NCI-H1694 (cell line): ENCODE data around the gene TEX10.
"Not testable (repeated sequence)": the region's sequence is repeated elsewhere in the genome, so short reads cannot be mapped to it uniquely, and the experiment has no call there.

ENCODE experiments used
- DNase-seq: peaks from one replicate; lab custom pipeline; 2025; lab: John Stamatoyannopoulos, UW

TEX10 gene

DNA sequence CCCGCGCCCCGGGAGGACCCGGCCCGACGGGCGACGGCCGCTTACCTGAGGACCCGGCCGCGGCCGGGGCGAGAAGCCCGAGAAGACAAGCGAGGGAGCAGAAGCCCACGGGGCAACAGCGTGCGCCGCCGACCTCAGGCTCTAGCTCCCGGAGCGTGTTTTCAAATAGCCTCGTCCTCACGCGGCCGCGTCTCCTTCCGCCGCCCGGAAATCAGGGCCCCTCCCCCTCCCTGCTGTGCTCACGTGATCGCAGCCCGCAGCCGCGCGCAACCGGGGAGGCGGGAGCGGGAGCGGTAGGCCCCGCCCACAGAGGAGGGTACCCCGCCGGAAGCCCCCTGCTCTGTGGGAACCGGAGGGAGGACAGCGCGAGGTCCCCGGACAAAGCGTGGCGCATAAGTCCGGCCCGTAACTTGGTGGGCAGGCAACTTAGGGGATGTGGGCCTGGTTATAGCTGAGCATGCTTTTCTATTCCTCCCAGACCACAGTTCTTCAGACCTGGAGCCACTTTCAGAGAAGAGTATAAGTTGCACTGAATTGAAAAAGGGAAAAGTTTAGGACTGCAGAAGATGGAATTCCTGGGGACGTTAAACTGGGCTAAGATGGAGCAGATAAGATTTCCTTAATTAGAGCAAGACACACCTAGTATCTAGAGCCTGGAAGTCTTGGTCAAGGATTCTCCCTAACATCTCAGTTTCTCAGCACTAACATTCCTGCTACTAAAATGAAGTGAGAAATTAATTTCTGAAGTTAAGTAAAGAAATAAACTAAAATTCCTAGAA lies at the start of gene TEX10:
Gene TEX10, minus strand, starts transcription at position 216 of the 779 bp plus-strand sequence. CDS start 3,579 bp downstream, outside the sequence.
- DNase-seq, result peak; percentile 32

DNA sequence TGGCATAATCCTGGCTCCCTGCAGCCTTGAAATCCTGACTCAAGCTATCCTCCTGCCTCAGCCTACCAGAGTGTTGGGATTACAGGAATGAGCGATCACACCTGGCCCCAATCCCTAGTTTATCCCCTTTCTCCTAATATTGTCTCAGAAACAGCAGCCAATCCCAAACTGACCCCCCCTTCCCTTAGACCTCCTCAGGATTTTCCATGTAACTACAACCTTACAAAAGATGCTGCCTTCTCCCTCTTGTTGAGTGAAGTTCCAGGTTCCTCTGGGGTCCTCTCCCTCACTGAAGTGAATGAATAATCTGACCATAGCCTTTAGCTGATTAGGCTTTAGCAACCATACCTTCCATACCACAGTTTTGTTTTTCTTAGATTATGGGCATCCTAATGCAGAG lies 48.3 kb upstream of the TEX10 start:
- DNase-seq, result no peak

DNA sequence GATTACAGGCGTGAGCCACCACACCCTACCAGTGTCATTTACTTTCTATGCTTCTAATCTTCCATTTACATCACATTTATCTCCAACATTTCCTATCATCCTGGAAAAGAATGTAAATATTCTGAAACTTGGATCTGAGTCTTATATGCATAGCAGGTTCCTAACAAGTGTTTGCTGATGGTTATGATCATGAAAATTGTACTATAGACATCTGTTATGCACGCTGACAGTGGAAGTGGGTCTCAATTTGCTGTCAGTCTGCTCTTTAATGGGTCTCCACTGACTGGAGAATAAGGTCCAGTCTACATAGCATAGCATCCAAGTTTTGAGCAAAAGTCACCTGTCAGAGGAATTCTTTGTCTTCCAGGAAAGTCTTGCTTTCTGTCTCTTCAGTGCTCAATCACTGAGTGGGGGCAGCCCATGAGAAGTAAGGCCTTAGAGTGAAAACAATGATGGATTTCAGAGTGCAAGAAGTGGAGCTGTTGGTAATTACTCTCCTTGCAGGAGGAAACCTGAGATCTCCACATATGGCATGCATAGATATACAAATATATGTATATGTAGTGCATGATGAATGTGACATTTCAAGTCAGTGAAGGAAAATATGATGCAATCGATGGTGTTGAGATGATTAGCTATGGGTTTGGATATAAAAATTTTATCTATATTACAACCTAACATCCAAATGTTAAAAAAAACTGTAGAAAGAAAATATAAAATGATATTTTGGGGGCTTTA lies 45.0 kb upstream of the TEX10 start:
- no peak for DNase-seq

DNA sequence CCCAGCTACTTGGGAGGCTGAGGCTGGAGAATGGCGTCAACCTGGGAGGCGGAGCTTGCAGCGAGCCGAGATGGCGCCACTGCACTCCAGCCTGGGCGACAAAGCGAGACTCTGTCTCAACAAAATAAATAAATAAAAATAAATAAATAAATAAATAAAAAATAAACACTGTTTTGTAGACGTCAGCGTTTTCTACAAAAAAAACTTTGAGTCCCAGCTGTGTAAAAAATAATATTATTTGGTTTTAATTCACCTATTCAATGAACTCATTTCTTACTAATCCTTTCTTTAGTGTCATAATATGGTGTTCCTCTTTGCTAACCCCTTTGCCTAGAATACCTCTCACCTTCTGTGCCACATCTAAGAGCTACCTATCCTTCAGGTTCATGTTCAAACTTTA lies 44.0 kb upstream of the TEX10 start:
- DNase-seq, result no peak

DNA sequence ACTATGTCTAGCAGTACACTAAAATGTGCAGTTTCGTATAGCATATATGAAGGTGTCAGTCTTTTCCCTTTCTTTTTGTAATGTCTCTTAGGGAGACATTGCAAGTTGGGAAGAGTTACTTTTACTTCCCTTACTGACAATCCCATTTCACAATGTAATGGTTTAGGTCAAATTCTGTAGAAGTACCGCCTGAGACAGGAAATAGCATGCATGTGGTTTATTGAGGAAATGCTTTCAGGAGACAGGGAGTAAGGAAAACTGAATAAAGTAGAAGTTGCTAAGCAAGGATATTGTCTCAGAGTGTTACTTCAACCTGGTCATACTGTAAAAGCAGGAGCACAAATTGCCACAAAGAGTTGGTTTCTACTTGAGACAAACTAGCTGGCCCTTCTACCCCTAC lies 42.1 kb upstream of the TEX10 start:
- no peak for DNase-seq

DNA sequence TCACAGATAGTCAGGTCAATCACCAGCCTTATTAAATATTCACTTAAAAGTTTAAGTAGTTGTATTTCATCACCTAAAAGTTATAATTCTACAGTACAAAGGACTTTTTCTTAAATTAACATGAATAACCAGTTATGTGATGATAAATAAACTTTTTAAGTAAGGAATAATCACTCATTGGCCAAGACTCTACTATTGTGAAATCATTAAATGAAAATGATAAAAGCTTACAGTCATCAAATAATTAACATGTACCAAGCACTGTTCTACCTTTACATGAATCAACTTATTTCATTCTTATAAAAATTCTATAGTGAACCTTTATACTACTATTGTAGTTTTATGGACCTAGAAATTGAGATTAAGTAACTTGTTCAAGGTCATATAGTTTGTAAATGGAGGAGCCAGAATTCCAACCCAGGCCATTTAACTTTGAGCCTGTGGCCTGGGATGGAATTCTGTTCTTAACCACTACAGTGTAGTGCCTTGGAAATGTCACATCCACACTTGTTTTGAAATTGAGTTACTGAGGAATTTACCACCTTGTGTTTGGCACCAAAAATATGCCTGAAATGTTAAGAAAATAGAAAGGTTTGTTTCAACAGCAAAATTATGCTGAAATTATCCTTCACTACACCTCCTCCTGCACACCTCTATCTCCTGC lies 41.4 kb upstream of the TEX10 start:
- no peak for DNase-seq

DNA sequence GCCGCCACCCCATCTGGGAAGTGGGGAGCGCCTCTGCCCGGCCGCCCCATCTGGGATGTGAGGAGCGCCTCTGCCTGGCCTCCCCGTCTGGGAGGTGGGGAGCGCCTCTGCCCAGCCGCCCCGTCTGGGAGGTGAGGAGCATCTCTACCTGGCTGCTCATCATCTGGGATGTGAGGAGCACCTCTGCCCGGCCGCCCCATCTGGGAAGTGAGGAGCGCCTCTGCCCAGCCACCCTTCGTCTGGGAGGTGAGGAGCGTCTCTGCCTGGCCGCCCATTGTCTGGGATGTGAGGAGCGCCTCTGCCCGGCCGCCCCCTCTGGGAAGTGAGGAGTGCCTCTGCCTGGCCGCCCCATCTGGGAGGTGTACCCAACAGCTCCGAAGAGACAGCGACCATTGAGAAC lies 40.2 kb upstream of the TEX10 start:
- DNase-seq, result not testable (repeated sequence)

GRCh38 chr9:100379862-100380261 lies 27.1 kb upstream of the TEX10 start:
- DNase-seq, result no peak

GRCh38 chr9:100377015-100377414 lies 24.3 kb upstream of the TEX10 start:
- DNase-seq, result no peak

GRCh38 chr9:100375658-100376057 lies 22.9 kb upstream of the TEX10 start:
- no peak for DNase-seq

DNA sequence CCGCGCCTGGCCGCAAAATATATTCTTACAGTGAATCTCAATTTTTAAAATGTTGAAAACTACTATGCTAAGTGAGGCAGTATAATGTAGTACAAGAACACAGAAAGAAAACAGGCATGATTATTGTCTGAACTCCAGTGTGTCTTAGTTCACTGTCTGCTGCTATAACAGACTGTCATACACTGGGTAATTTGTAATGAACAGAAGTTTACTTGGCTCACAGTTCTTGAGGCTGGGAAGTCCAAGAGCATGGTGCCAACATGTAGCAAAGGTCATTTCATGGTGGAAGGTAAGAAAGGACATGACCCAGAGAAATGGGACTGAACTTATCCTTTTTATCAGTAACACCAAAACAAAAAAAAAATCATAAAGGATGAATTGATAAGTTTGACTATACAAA lies 19.9 kb upstream of the TEX10 start:
- DNase-seq, result no peak

- DNase-seq, result no peak
These were observed 17.5 kb upstream of the TEX10 start for GRCh38 chr9:100370064-100370723.

GRCh38 chr9:100368672-100369071 lies 15.9 kb upstream of the TEX10 start:
- DNase-seq, result no peak

GRCh38 chr9:100366121-100366520 lies 13.4 kb upstream of the TEX10 start:
- DNase-seq, result no peak

DNA sequence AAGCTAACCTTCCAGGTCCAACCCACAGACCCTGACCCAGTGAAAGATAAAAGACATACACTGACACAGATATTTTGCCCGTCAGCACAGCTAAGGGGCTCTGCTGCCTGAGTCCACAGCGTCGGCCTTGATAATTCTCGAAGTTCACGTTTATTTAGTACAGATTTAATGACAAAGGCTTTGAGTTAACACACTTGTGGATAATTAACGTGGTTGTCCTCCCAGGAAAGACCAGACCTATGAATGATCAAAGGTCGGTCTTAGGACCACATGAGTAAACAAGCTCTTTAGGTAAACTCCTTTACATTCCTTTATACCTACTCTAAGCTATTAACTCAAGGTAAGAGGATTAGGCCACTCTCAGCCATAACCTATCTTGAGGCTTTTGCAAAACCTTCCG lies 11.3 kb upstream of the TEX10 start:
- DNase-seq, result no peak

DNA sequence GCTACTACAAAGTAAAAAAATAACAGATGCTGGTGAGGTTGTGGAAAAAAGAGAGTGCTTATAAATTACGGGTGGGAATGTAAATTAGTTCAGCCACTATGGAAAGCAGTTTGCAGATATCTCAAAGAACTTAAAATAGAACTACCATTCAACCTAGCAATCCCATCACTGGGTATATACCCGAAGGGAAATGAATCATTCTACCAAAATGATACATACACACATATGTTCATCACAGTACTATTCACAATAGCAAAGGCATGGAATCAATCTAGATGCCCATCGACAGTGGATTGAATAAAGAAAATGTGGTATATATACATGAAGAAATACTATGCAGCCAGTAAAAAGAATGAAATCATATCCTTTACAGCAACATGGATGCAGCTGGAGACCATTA lies 6.3 kb upstream of the TEX10 start:
- DNase-seq, result no peak

DNA sequence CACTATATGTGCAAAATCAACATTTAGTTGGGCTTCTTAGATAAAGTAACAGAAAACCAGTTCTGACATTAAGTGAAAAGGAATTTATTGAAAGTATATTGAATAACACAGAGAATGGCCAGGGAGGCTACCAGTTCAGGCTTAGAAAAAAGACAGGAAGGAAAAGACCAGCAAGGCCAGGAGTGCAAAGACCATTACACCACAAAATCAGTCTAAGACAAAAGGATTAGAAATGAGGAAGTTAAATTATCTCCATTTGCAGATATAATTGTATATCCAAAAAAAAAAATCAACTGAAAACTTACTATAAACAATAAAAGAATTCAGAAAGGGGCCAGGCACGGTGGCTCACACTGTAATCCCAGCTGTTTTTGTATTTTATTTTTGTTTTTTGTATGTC lies 4.8 kb upstream of the TEX10 start:
- no peak for DNase-seq

DNA sequence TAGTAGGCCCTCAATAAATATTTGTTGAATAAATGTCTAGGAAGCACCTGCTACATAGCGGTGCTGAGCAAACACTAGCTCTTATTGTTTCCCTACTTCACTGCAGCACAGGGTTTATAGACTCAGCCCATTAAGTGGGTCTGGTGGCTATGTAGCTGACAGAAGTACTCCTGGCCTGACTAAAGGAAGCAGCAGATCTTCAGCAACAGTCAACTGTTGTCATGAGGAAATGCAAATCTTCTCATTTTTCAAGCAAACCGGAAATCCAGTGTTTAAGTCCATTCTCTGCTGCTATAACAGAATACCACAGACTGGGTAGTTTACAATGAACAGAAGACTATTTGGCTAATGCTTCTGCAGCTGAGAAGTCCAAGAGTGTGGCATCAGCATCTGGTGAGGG lies 2.8 kb upstream of the TEX10 start:
- DNase-seq, result no peak

DNA sequence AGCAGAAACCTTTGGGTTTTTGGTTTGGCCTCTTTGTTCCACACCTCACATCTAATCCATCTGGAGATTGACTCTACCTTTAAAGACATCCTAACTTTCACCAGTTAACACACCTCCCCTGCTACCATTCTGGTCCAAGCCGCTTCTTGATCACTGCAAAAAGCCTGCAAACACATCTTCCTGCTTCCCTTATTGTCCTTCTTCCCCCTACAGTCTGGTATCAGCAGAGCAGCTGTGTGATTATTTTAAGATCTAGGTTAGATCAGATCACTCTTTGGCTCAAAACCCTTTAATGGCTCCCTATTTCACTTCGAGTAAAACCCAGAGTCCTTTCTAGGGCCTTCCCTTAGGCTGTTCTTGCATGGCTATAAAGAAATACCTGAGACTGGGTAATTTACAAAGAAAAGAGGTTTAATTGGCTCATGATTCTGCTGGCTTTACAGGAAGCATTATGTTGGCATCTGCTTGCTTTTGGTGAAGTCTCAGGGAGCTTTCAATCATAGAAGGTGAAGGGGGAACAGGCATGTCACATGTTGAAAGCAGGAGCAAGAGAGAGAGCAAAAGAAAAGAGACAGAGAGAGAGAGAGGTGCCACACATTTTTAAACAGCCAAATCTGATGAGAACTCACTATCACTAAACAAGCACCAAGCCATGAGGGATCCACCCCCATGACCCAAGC lies 1.5 kb upstream of the TEX10 start:
- DNase-seq, result no peak

DNA sequence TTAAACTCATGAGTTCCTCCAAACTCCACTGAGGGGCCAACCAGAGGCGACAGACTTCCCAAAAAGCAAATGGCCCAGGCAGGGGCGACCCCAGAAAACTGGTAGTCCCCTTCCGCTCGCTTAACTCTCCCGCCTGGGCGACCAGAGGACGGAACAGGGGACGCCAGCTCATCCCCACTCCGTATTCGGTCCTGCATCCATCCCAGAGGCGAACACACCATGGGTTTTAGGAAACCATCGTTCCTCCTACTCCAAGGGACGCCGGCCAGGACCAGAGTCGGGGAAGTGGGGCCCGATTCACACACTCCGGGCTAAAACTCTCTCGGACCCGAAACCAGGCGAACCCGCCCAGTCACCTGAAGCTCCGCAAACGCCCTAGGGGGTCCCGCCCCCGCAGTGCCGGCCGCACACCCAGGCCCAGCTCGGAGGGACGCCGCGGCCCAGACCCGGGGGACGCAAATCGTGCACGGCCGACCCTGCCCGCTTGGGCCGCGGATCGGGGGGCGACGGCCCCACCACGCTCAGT lies 478 bp downstream of the TEX10 start:
- no peak for DNase-seq

GRCh38 chr9:100351508-100351907 lies 1.2 kb downstream of the TEX10 start:
- no peak for DNase-seq

DNA sequence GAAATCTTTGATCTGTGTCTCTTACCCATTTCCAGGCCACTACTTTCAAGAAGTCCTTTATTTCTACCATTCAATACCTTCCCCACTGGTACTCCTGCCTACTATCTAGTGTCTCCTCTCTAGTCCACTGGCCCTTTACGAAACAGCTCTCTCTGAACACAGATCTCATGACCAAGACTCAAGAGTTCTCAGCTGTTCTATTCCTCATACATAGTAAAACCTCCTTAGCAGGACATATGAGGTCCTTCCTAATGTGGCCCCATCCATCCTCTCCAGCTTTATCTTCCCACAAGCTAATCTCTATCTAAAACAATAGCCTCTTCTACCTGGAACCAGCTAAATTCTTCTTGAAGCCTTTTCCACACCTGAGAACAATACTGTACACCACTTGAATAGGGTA lies 2.6 kb downstream of the TEX10 start:
- DNase-seq, result no peak
